HG03103 (cell line): ENCODE measurements around the gene RAX2.
"Not testable (repeated sequence)": the region's sequence is repeated elsewhere in the genome, so short reads cannot be mapped to it uniquely, and the experiment has no call there.

Source experiments
- ATAC-seq: cut with Tn5 transposase; IDR thresholded peaks from one replicate; pipeline ENCODE4 v1.9.1; 2021; ENCODE audit warnings: low read depth; ENCODE audit not compliant: unreplicated experiment

The RAX2 gene

GRCh38 chr19:3771906-3772455, at the start of gene RAX2:
RAX2 (minus strand) TSS chr19:3772228; CDS start chr19:3771742, 486 bp downstream.
- no peak for ATAC-seq

- no peak for ATAC-seq
These were observed 49.1 kb upstream of the RAX2 start for GRCh38 chr19:3821156-3821555.

- no peak for ATAC-seq
These were observed 48.0 kb upstream of the RAX2 start for GRCh38 chr19:3819989-3820388.

- ATAC-seq: no peak
These were observed 46.9 kb upstream of the RAX2 start for GRCh38 chr19:3818918-3819317.

GRCh38 chr19:3818466-3818865, 46.4 kb upstream of the RAX2 start:
- no peak for ATAC-seq

GRCh38 chr19:3817761-3818160, 45.7 kb upstream of the RAX2 start:
- no peak for ATAC-seq

- ATAC-seq: no peak
These were observed 44.7 kb upstream of the RAX2 start for GRCh38 chr19:3816566-3817218.

- ATAC-seq: not testable (repeated sequence)
These were observed 44.1 kb upstream of the RAX2 start for GRCh38 chr19:3816148-3816547.

- ATAC-seq: no peak
These were observed 42.6 kb upstream of the RAX2 start for GRCh38 chr19:3814648-3815047.

GRCh38 chr19:3813473-3814392, 41.7 kb upstream of the RAX2 start:
- ATAC-seq: no peak

GRCh38 chr19:3810708-3811355, 38.8 kb upstream of the RAX2 start:
- no peak for ATAC-seq

- ATAC-seq: no peak
These were observed 38.1 kb upstream of the RAX2 start for GRCh38 chr19:3809881-3810707.

- no peak for ATAC-seq
These were observed 36.6 kb upstream of the RAX2 start for GRCh38 chr19:3808420-3809143.

GRCh38 chr19:3807574-3808354, 35.7 kb upstream of the RAX2 start:
- no peak for ATAC-seq

- ATAC-seq: no peak
These were observed 35.1 kb upstream of the RAX2 start for GRCh38 chr19:3807131-3807480.

GRCh38 chr19:3805859-3806258, 33.8 kb upstream of the RAX2 start:
- ATAC-seq: no peak

- no peak for ATAC-seq
These were observed 32.4 kb upstream of the RAX2 start for GRCh38 chr19:3804429-3804828.

- ATAC-seq: no peak
These were observed 32.0 kb upstream of the RAX2 start for GRCh38 chr19:3803986-3804385.
